Neuronal stem cell (in vitro differentiated cells): ENCODE results near the gene MDP1. TPM values are rescaled to one million over a fixed set of nuclear protein-coding genes. Genes with fewer than 3 reads are reported as not detected.

ENCODE experiments used
- DNase-seq: peaks from one replicate; pipeline ENCODE4 v3.0.0-alpha.2; 2013; ENCODE audit warnings: low spot score
- H2AFZ ChIP-seq: one replicate; pipeline ENCODE4 v1.6.1; 2013; ENCODE audit warnings: mild to moderate bottlenecking, low read length, inconsistent platforms
- H2AK5ac ChIP-seq: 2 replicates; pipeline ENCODE4 v1.6.1; 2013; ENCODE audit warnings: low read depth, mild to moderate bottlenecking, inconsistent platforms, low read length, moderate library complexity, mixed read lengths
- H2BK120ac ChIP-seq: 2 replicates; pipeline ENCODE4 v1.6.1; 2013; ENCODE audit warnings: low read depth, mild to moderate bottlenecking, inconsistent platforms, low read length, moderate library complexity, mixed read lengths
- H2BK12ac ChIP-seq: one replicate; pipeline ENCODE4 v1.6.1; 2013; ENCODE audit warnings: low read length, inconsistent platforms
- H2BK15ac ChIP-seq: 2 replicates; pipeline ENCODE4 v1.6.1; 2013; ENCODE audit warnings: mild to moderate bottlenecking, low read length, inconsistent platforms, mixed read lengths
- H2BK5ac ChIP-seq: one replicate; pipeline ENCODE4 v1.6.1; 2013; ENCODE audit warnings: inconsistent platforms, mild to moderate bottlenecking, low read length, moderate library complexity
- H3K14ac ChIP-seq: one replicate; pipeline ENCODE4 v1.6.1; 2013; ENCODE audit warnings: low read length, inconsistent platforms
- H3K18ac ChIP-seq: 2 replicates; pipeline ENCODE4 v1.6.1; 2013; ENCODE audit warnings: low read length, inconsistent platforms
- H3K23ac ChIP-seq: 2 replicates; pipeline ENCODE4 v1.6.1; 2013; ENCODE audit warnings: low read depth, mild to moderate bottlenecking, mixed read lengths, low read length, inconsistent platforms; ENCODE audit not compliant: poor library complexity
- H3K27ac ChIP-seq: replicated peaks from 3 replicates; pipeline ENCODE4 v1.5.1; 2013; ENCODE audit warnings: low read length, inconsistent platforms
- H3K27me3 ChIP-seq, 3 experiments: 2 replicates each; pipeline ENCODE4 v1.6.1; 2013; ENCODE audit warnings: low read length in 3 of 3, mild to moderate bottlenecking in 2 of 3, inconsistent platforms in 1 of 3, low read depth in 1 of 3, mixed read lengths in 1 of 3, moderate library complexity in 1 of 3; ENCODE audit not compliant: control insufficient read depth in 3 of 3, insufficient read depth in 3 of 3
- H3K36me3 ChIP-seq, 2 donors: replicated peaks in 1 of 2; 2 replicates each; pipeline ENCODE4 v1.6.1; 2013; ENCODE audit warnings: low read length in 2 of 2; ENCODE audit not compliant: control insufficient read depth in 2 of 2, insufficient read depth in 2 of 2
- H3K4ac ChIP-seq: 2 replicates; pipeline ENCODE4 v1.6.1; 2013; ENCODE audit warnings: inconsistent platforms, mild to moderate bottlenecking, low read length, moderate library complexity
- H3K4me1 ChIP-seq, 2 donors: 1 replicate in 1 of 2; 2 replicates in 1 of 2; pipeline ENCODE4 v1.6.1; 2013; ENCODE audit warnings: low read length in 2 of 2, low read depth in 1 of 2; ENCODE audit not compliant: control insufficient read depth in 2 of 2, insufficient read depth in 1 of 2
- H3K4me2 ChIP-seq: one replicate; pipeline ENCODE4 v1.6.1; 2013; ENCODE audit warnings: mild to moderate bottlenecking, low read length, inconsistent platforms; ENCODE audit not compliant: insufficient read depth, poor library complexity, severe bottlenecking
- H3K4me3 ChIP-seq, 2 donors: 2 replicates each; pipeline ENCODE4 v1.5.1; 2013; ENCODE audit warnings: low read length in 2 of 2, mild to moderate bottlenecking in 2 of 2, inconsistent platforms in 1 of 2, moderate library complexity in 1 of 2
- H3K79me1 ChIP-seq: one replicate; pipeline ENCODE4 v1.6.1; 2013; ENCODE audit warnings: low read depth, mild to moderate bottlenecking, inconsistent platforms, low read length, moderate library complexity
- H3K9ac ChIP-seq: one replicate; pipeline ENCODE4 v1.6.1; 2013; ENCODE audit warnings: mild to moderate bottlenecking, low read depth, low read length, inconsistent platforms; ENCODE audit not compliant: poor library complexity
- H3K9me3 ChIP-seq, 2 donors: replicated peaks in 1 of 2; 2 replicates each; pipeline versions ENCODE3 to v1.6.1; 2013; ENCODE audit warnings: low read length in 2 of 2, mild to moderate bottlenecking in 2 of 2, inconsistent platforms in 1 of 2, low read depth in 1 of 2, mixed read lengths in 1 of 2, moderate library complexity in 1 of 2; ENCODE audit not compliant: control insufficient read depth in 2 of 2, insufficient read depth in 1 of 2
- H4K8ac ChIP-seq: one replicate; pipeline ENCODE4 v1.6.1; 2013; ENCODE audit warnings: low read depth, mild to moderate bottlenecking, inconsistent platforms, low read length, moderate library complexity
- H4K91ac ChIP-seq: one replicate; pipeline ENCODE4 v1.6.1; 2013; ENCODE audit warnings: low read length, low read depth, mild to moderate bottlenecking, inconsistent platforms; ENCODE audit not compliant: poor library complexity
- WGBS, 2 donors: extraction: QIAGEN DNeasy Blood & Tissue Kit; methylation state at CpG; one replicate each; pipeline ENCODE4 v1.1.7; 2013; ENCODE audit warnings: missing lambda C conversion rate in 2 of 2, mixed read lengths in 1 of 2; ENCODE audit not compliant: insufficient read length in 2 of 2, insufficient replicate concordance in 1 of 2; ENCODE audit errors: extremely low coverage in 2 of 2; 5-methylcytosine and 5-hydroxymethylcytosine counted together
- polyA plus RNA-seq, 2 experiments: library from polyadenylated mRNA; stranded (reverse); fragments of 200-250 nt; gene quantifications; one replicate each; pipeline ENCODE4 v1.2.3, GENCODE V29; 2013

MDP1 gene
- 26.4 TPM for polyA plus RNA-seq (2013, experiment 1 of 2)
- 28.7 TPM for polyA plus RNA-seq (2013, experiment 2 of 2)

- Histone ChIP-seq H3K79me1 (no peaks in the 10 kb centered on the region), H2AFZ (peak within 1 kb of the TSS; percentile 90), H3K4me2 (peak within 1 kb of the TSS; percentile 79), H3K18ac (peak within 1 kb of the TSS; percentile 49), H2BK120ac (peak within 1 kb of the TSS; percentile 14), H3K27ac (peak within 1 kb of the TSS; percentile 52), H3K27me3 (no peaks in the 10 kb centered on the region), H4K91ac (no peak within 1 kb of the TSS), H3K4ac (no peak within 1 kb of the TSS), H2AK5ac (peak within 1 kb of the TSS; percentile 24), H3K23ac (peak within 1 kb of the TSS; percentile 31), H3K9ac (peak within 1 kb of the TSS; percentile 95), H2BK15ac (no peak within 1 kb of the TSS), H3K9me3 (no peaks in the 10 kb centered on the region), H3K14ac (peak within 1 kb of the TSS; percentile 77), H3K36me3 (peaks cover 8 to 37% of the 10 kb centered on the region in 2 donors), H4K8ac (peak within 1 kb of the TSS; percentile 89), H3K4me1 (peaks cover 4 to 5% of the 10 kb centered on the region in 2 donors), H3K4me3 (peak within 1 kb of the TSS; percentile 78 to 91), H2BK12ac (no peak within 1 kb of the TSS), H2BK5ac (no peak within 1 kb of the TSS)
- DNase-seq: peak; percentile 77
- no CpG with 5 or more reads among the region's 40 CpGs for WGBS, 2 donors
Observed at GRCh38 chr14:24215495-24216344, at the start of gene MDP1. Gene MDP1 (minus strand): TSS chr14:24216066. CDS start chr14:24215955, 111 bp downstream.

GRCh38 chr14:24264298-24264697 lies 48.4 kb upstream of the MDP1 start:
- Histone ChIP-seq H3K27me3 (no peaks in the 10 kb centered on the region), H2BK120ac (no peak overlapping the region), H3K36me3 (peaks cover 7 to 13% of the 10 kb centered on the region in 2 donors), H4K8ac (no peak overlapping the region), H3K23ac (no peak overlapping the region), H3K79me1 (no peaks in the 10 kb centered on the region), H3K4ac (no peak overlapping the region), H3K4me3 (no peak overlapping the region), H2AK5ac (no peak overlapping the region), H2BK15ac (no peak overlapping the region), H2BK12ac (no peak overlapping the region), H2BK5ac (peak overlapping the region; percentile 27), H3K27ac (no peak overlapping the region), H3K18ac (no peak overlapping the region), H3K9ac (peak overlapping the region; percentile 30), H3K4me1 (no peaks in the 10 kb centered on the region), H3K9me3 (no peaks in the 10 kb centered on the region), H2AFZ (no peak overlapping the region), H4K91ac (no peak overlapping the region), H3K14ac (no peak overlapping the region), H3K4me2 (no peak overlapping the region)
- no CpG with 5 or more reads among the region's 6 CpGs for WGBS, 2 donors
- no peak for DNase-seq

GRCh38 chr14:24263848-24264247 lies 48.0 kb upstream of the MDP1 start:
- H2BK5ac ChIP-seq: peak overlapping the region; percentile 27
- H3K27me3 ChIP-seq: no peaks in the 10 kb centered on the region
- H2AK5ac ChIP-seq: no peak overlapping the region
- no peaks in the 10 kb centered on the region for H3K9me3 ChIP-seq
- no peak for DNase-seq
- no peak overlapping the region for H4K91ac ChIP-seq
- no peaks in the 10 kb centered on the region for H3K79me1 ChIP-seq
- H3K4me2 ChIP-seq: no peak overlapping the region
- H3K23ac ChIP-seq: no peak overlapping the region
- peaks cover 7 to 13% of the 10 kb centered on the region in 2 donors for H3K36me3 ChIP-seq
- H2BK120ac ChIP-seq: no peak overlapping the region
- no CpG with 5 or more reads among the region's 6 CpGs for WGBS, 2 donors
- H3K27ac ChIP-seq: no peak overlapping the region
- peak overlapping the region; percentile 14 for H3K4ac ChIP-seq
- no peak overlapping the region for H2BK12ac ChIP-seq
- peak overlapping the region; percentile 30 for H3K9ac ChIP-seq
- no peaks in the 10 kb centered on the region for H3K4me1 ChIP-seq
- H3K18ac ChIP-seq: no peak overlapping the region
- no peak overlapping the region for H4K8ac ChIP-seq
- no peak overlapping the region for H3K4me3 ChIP-seq
- no peak overlapping the region for H2AFZ ChIP-seq
- H3K14ac ChIP-seq: no peak overlapping the region
- H2BK15ac ChIP-seq: no peak overlapping the region
